H1 (cell line): Measurements from ENCODE around the gene KRTAP20-4. TPM values are rescaled to one million over a fixed set of nuclear protein-coding genes. Genes with fewer than 3 reads are reported as not detected.

ENCODE experiments used
- CTCF ChIA-PET: fragments of 300-600 bp; sonication (Branson Sonifier 250); formaldehyde crosslinking; loops from one replicate; lab custom pipeline; 2021; ENCODE audit not compliant: partially characterized antibody; lab: Charles Lee
- POLR2A ChIA-PET: fragments of 300-600 bp; sonication (Branson Sonifier 250); formaldehyde crosslinking; loops from one replicate; lab custom pipeline; 2021; ENCODE audit warnings: inconsistent platforms; ENCODE audit not compliant: partially characterized antibody; lab: Charles Lee
- DNase-seq, 2 experiments: peaks; one replicate each; pipeline versions ENCODE4 v3.0.0 to v3.0.0-alpha.2; 2010 to 2022; ENCODE audit warnings: low spot score in 2 of 2, low read depth in 1 of 2, mixed read lengths in 1 of 2
- FAIRE-seq: peaks from 2 replicates; lab custom pipeline; 2011; peaks lifted over from hg19 to GRCh38; lab: Jason Lieb, UNC
- H2AFZ ChIP-seq: 2 replicates; pipeline ENCODE4 v1.8.1; 2012; ENCODE audit warnings: low read length, inconsistent platforms
- H2AK5ac ChIP-seq: 2 replicates; pipeline ENCODE4 v1.6.1; 2013; ENCODE audit warnings: low read depth, low read length
- H2BK120ac ChIP-seq: replicated peaks from 2 replicates; pipeline ENCODE3; 2013; ENCODE audit warnings: low read depth, low read length, inconsistent platforms
- H2BK12ac ChIP-seq: 2 replicates; pipeline ENCODE4 v1.6.1; 2013; ENCODE audit warnings: low read depth, low read length
- H2BK15ac ChIP-seq: 2 replicates; pipeline ENCODE4 v1.6.1; 2013; ENCODE audit warnings: low read length
- H2BK20ac ChIP-seq: 2 replicates; pipeline ENCODE4 v1.6.1; 2013; ENCODE audit warnings: low read length
- H2BK5ac ChIP-seq: 2 replicates; pipeline ENCODE4 v1.6.1; 2013; ENCODE audit warnings: low read depth, low read length
- H3K14ac ChIP-seq: 2 replicates; pipeline ENCODE4 v1.6.1; 2013; ENCODE audit warnings: inconsistent platforms; ENCODE audit not compliant: insufficient read length
- H3K18ac ChIP-seq: 2 replicates; pipeline ENCODE4 v1.6.1; 2013; ENCODE audit warnings: low read length; ENCODE audit errors: extremely low read depth
- H3K23ac ChIP-seq: 2 replicates; pipeline ENCODE4 v1.6.1; 2013; ENCODE audit warnings: inconsistent platforms; ENCODE audit not compliant: insufficient read length
- H3K23me2 ChIP-seq: 2 replicates; pipeline ENCODE4 v1.6.1; 2013; ENCODE audit warnings: low read depth, low read length
- H3K27ac ChIP-seq: 2 replicates; pipeline ENCODE4 v1.6.1; 2011; ENCODE audit warnings: low read depth, low read length, inconsistent platforms
- H3K27me3 ChIP-seq, 4 experiments: replicated peaks in 1 of 4; 1 replicate in 1 of 4; 2 replicates in 3 of 4; pipeline versions ENCODE4 v1.6.1 to v1.8.1; 2011 to 2013; ENCODE audit warnings: low read length in 3 of 4, mild to moderate bottlenecking in 3 of 4, inconsistent platforms in 2 of 4, mixed read lengths in 2 of 4, moderate library complexity in 1 of 4; ENCODE audit not compliant: control insufficient read depth in 3 of 4, insufficient read depth in 3 of 4; ENCODE audit errors: extremely low read depth in 1 of 4
- H3K36me3 ChIP-seq, 4 experiments: 2 replicates each; pipeline versions ENCODE4 v1.6.1 to v1.8.1; 2011 to 2013; ENCODE audit warnings: mild to moderate bottlenecking in 4 of 4, low read length in 3 of 4, moderate library complexity in 2 of 4, control low read depth in 1 of 4, inconsistent platforms in 1 of 4; ENCODE audit not compliant: insufficient read depth in 4 of 4, control insufficient read depth in 2 of 4
- H3K4ac ChIP-seq: replicated peaks from 2 replicates; pipeline ENCODE3; 2013; ENCODE audit warnings: low read length, low read depth, mixed read lengths, inconsistent platforms; ENCODE audit not compliant: insufficient read length
- H3K4me1 ChIP-seq, 4 experiments: replicated peaks in 1 of 4; 1 replicate in 1 of 4; 2 replicates in 3 of 4; pipeline versions ENCODE4 v1.6.1 to v1.8.1; 2011 to 2013; ENCODE audit warnings: low read length in 3 of 4, inconsistent platforms in 2 of 4, mixed read lengths in 1 of 4; ENCODE audit not compliant: insufficient read depth in 4 of 4, control insufficient read depth in 3 of 4
- H3K4me2 ChIP-seq, 2 experiments: 2 replicates each; pipeline versions ENCODE4 v1.6.1 to v1.8.1; 2011 to 2013; ENCODE audit warnings: low read depth in 2 of 2, low read length in 2 of 2, control low read depth in 1 of 2, inconsistent platforms in 1 of 2, mild to moderate bottlenecking in 1 of 2; ENCODE audit not compliant: insufficient read depth in 1 of 2
- H3K4me3 ChIP-seq, 4 experiments: fragments of 200-600, 300-600 bp in 1 of 4; sonication (generic), shearing (Covaris generic), sonication (Bioruptor Twin) in 1 of 4; 2 replicates each; pipeline versions ENCODE4 v1.5.1 to v1.8.1; 2011 to 2016; ENCODE audit warnings: low read length in 4 of 4, low read depth in 3 of 4, control low read depth in 2 of 4, inconsistent platforms in 2 of 4, mild to moderate bottlenecking in 2 of 4, mixed read lengths in 1 of 4, moderate library complexity in 1 of 4; ENCODE audit not compliant: insufficient read depth in 2 of 4; ENCODE audit errors: extremely low read depth in 1 of 4
- H3K56ac ChIP-seq: replicated peaks from 2 replicates; pipeline ENCODE3; 2013; ENCODE audit warnings: low read depth, mild to moderate bottlenecking, mixed read lengths, low read length, inconsistent platforms; ENCODE audit not compliant: insufficient read length
- H3K79me1 ChIP-seq: 2 replicates; pipeline ENCODE4 v1.6.1; 2013; ENCODE audit warnings: low read depth, low read length, control low read depth
- H3K79me2 ChIP-seq, 2 experiments: 2 replicates each; pipeline versions ENCODE4 v1.6.1 to v1.8.1; 2012 to 2013; ENCODE audit warnings: low read length in 2 of 2, mild to moderate bottlenecking in 2 of 2, inconsistent platforms in 1 of 2; ENCODE audit not compliant: insufficient read depth in 2 of 2, control insufficient read depth in 1 of 2
- H3K9ac ChIP-seq, 4 experiments: replicated peaks in 1 of 4; 1 replicate in 1 of 4; 2 replicates in 3 of 4; pipeline versions ENCODE4 v1.6.1 to v1.8.1; 2011 to 2013; ENCODE audit warnings: low read depth in 3 of 4, low read length in 3 of 4, control low read depth in 2 of 4, mild to moderate bottlenecking in 2 of 4, moderate library complexity in 2 of 4, inconsistent platforms in 1 of 4; ENCODE audit errors: extremely low read depth in 1 of 4
- H3K9me3 ChIP-seq, 2 experiments: 2 replicates each; pipeline versions ENCODE4 v1.6.1 to v1.8.1; 2012 to 2013; ENCODE audit warnings: mild to moderate bottlenecking in 2 of 2, moderate library complexity in 2 of 2, control low read depth in 1 of 2, inconsistent platforms in 1 of 2, low read depth in 1 of 2, low read length in 1 of 2, mixed read lengths in 1 of 2; ENCODE audit not compliant: insufficient read depth in 2 of 2
- H4K20me1 ChIP-seq, 2 experiments: replicated peaks in 1 of 2; 2 replicates each; pipeline versions ENCODE3 to v1.8.1; 2011 to 2013; ENCODE audit warnings: inconsistent platforms in 2 of 2, low read length in 2 of 2, mild to moderate bottlenecking in 1 of 2; ENCODE audit not compliant: insufficient read depth in 2 of 2, control insufficient read depth in 1 of 2
- H4K5ac ChIP-seq: 2 replicates; pipeline ENCODE4 v1.6.1; 2013; ENCODE audit warnings: low read length, low read depth, mixed read lengths, inconsistent platforms; ENCODE audit not compliant: insufficient read length
- H4K8ac ChIP-seq: 2 replicates; pipeline ENCODE4 v1.8.0; 2013; ENCODE audit warnings: mild to moderate bottlenecking, moderate library complexity, low read length, inconsistent platforms; ENCODE audit not compliant: insufficient read depth; ENCODE audit errors: extremely low read depth
- H4K91ac ChIP-seq: replicated peaks from 2 replicates; pipeline ENCODE3; 2013; ENCODE audit warnings: low read length, mixed read lengths, inconsistent platforms; ENCODE audit not compliant: insufficient read length
- GABPA ChIP-seq: IDR thresholded peaks from 2 replicates; pipeline ENCODE4 v1.6.1; 2011; ENCODE audit warnings: mild to moderate bottlenecking, low read length, moderate library complexity, borderline replicate concordance; ENCODE audit not compliant: insufficient read depth
- POLR2A ChIP-seq, 2 experiments: IDR thresholded peaks; 1 replicate in 1 of 2; 2 replicates in 1 of 2; pipeline ENCODE4 v1.6.1; 2011; ENCODE audit warnings: low read depth in 2 of 2, low read length in 2 of 2, mild to moderate bottlenecking in 2 of 2; ENCODE audit errors: control extremely low read depth in 1 of 2
- RAD21 ChIP-seq, 2 experiments: IDR thresholded peaks in 1 of 2; conservative IDR thresholded peaks in 1 of 2; 2 replicates each; pipeline ENCODE4 v1.6.1; 2011; ENCODE audit warnings: low read depth in 2 of 2, low read length in 2 of 2, improper control_type of control experiment in 1 of 2, inconsistent platforms in 1 of 2, mild to moderate bottlenecking in 1 of 2, moderate library complexity in 1 of 2
- RXRA ChIP-seq: IDR thresholded peaks from 2 replicates; pipeline ENCODE4 v1.6.1; 2011; ENCODE audit warnings: low read depth, mild to moderate bottlenecking, low read length, moderate library complexity; ENCODE audit not compliant: insufficient read depth
- SUZ12 ChIP-seq: fragments of 200-600 bp; sonication (generic); IDR thresholded peaks from 2 replicates; pipeline ENCODE4 v1.6.1; 2012; ENCODE audit warnings: mild to moderate bottlenecking, inconsistent platforms, low read length, moderate library complexity, mixed read lengths
- WGBS, 2 experiments: shearing (Covaris generic) in 1 of 2; methylation state at CpG; one replicate each; pipeline versions ENCODE4 v1.1.6 to v1.1.7; 2013 to 2015; ENCODE audit warnings: low lambda C conversion rate in 2 of 2, mixed read lengths in 2 of 2, inconsistent platforms in 1 of 2, low coverage in 1 of 2, missing lambda C conversion rate in 1 of 2; ENCODE audit not compliant: insufficient replicate concordance in 2 of 2, insufficient coverage in 1 of 2, insufficient read length in 1 of 2; ENCODE audit errors: extremely low coverage in 1 of 2, missing lambda C conversion rate in 1 of 2; 5-methylcytosine and 5-hydroxymethylcytosine counted together
- polyA plus RNA-seq, 7 experiments: library from polyadenylated mRNA; depleted of rRNA in 3 of 7; stranded (reverse) in 5 of 7; unstranded in 2 of 7; fragments of >200 nt in 5 of 7; fragments of 200-250 nt in 2 of 7; gene quantifications; 1 replicate in 5 of 7; 2 replicates in 1 of 7; 4 replicates in 1 of 7; pipeline versions ENCODE4 v1.2.1 to v1.2.3, GENCODE V29; 2011 to 2013; ENCODE audit warnings: missing spikeins in 2 of 7, mixed read lengths in 2 of 7
- total RNA-seq: library from RNA; stranded (reverse); fragmentation: NEBNext Ultra II Directional; extraction: Animal tissue kit (Norgen Biotek cat#: 25700); gene quantifications from 2 replicates; pipeline ENCODE4 v1.2.1, GENCODE V29; 2021
- TF ChIP-seq, protein P1 (sequence below): IDR thresholded peaks from 2 replicates; pipeline ENCODE4 v1.6.1; 2011; ENCODE audit warnings: low read length, improper control_type of control experiment
- TF ChIP-seq, protein P2 (sequence below), 3 experiments: IDR thresholded peaks; 1 replicate in 2 of 3; 2 replicates in 1 of 3; pipeline versions ENCODE4 v1.5.1 to v1.6.1; 2011; ENCODE audit warnings: low read length in 3 of 3, mild to moderate bottlenecking in 3 of 3, inconsistent platforms in 2 of 3, low read depth in 1 of 3, moderate library complexity in 1 of 3; ENCODE audit not compliant: insufficient read depth in 1 of 3; ENCODE audit errors: control extremely low read depth in 1 of 3

The KRTAP20-4 gene
- total and polyA plus RNA-seq, 2 of the 8 experiments (the other 6 are each of a cell fraction or from before 2014, with no cell fraction given), result not detected

DNA sequence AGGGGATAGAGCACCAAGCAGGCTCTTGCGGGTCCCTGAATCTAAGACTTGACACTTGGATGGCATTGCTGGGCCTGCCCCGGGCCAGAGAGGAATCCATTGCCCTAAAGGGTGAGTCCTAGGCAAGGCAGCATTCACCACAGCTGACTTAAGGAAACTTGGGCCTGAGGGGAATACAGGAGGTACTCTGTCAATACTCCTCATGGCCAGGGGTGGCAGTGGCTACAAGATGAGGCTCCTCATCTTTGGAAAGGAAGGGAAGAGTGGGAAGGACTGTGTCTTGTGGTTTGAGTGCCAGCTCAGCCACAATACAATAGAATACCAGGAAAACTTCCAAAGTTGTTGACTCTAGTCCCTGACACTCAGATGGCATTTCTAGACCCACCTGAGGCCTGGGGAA lies 14.5 kb upstream of the KRTAP20-4 start:
- Histone ChIP-seq H3K4ac (no peak overlapping the region), H2AK5ac (no peak overlapping the region), H3K4me3 (no peak overlapping the region), H3K4me2 (no peak overlapping the region), H4K20me1 (no peaks in the 10 kb centered on the region), H3K79me1 (no peaks in the 10 kb centered on the region), H2BK120ac (no peak overlapping the region), H3K18ac (no peak overlapping the region), H3K79me2 (no peaks in the 10 kb centered on the region), H4K91ac (no peak overlapping the region), H2BK5ac (no peak overlapping the region), H3K23me2 (no peaks in the 10 kb centered on the region; the same call in 1 of the 2 replicates), H4K8ac (no peak overlapping the region), H2AFZ (0 out of 2 replicates have a peak overlapping the region, but pooled peaks have one; percentile 51), H3K9ac (no peak overlapping the region), H3K56ac (no peak overlapping the region), H3K14ac (no peak overlapping the region), H2BK12ac (no peak overlapping the region), H3K27ac (no peak overlapping the region), H3K23ac (no peak overlapping the region), H3K36me3 (no peaks in the 10 kb centered on the region), H2BK15ac (no peak overlapping the region), H3K27me3 (no peaks in the 10 kb centered on the region), H4K5ac (no peak overlapping the region), H3K4me1 (no peaks in the 10 kb centered on the region), H3K9me3 (no peaks in the 10 kb centered on the region), H2BK20ac (no peak overlapping the region)
- no peak for DNase-seq
- 93% methylated on average over 2 of the region's 2 CpGs; no CpG with 5 or more reads in 1 of the 2 experiments for WGBS, 2 experiments
- FAIRE-seq, result peak; percentile 58
- ChIA-PET POLR2A (interaction anchor here (0.7 kb wide), 1 partner anchor 1043 kb away, joined by 3 read pairs; no protein-coding TSS in a partner anchor), CTCF (interaction anchor here (0.6 to 1.9 kb wide), 3 partner anchors 10 to 158 kb away, joined by 3 to 5 read pairs (median 4); partner anchors contain the start of gene KRTAP20-1)
- TF ChIP-seq POLR2A (IDR thresholded peaks at IDR 0.05; ENCODE audit: control extremely low read depth in 1 of 2, low read depth in 2 of 2, low read length in 2 of 2), result no peak
- TF ChIP-seq, protein P1, sequence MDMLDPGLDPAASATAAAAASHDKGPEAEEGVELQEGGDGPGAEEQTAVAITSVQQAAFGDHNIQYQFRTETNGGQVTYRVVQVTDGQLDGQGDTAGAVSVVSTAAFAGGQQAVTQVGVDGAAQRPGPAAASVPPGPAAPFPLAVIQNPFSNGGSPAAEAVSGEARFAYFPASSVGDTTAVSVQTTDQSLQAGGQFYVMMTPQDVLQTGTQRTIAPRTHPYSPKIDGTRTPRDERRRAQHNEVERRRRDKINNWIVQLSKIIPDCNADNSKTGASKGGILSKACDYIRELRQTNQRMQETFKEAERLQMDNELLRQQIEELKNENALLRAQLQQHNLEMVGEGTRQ, result no peak
- no peak for TF ChIP-seq SUZ12
- TF ChIP-seq RXRA, result no peak
- TF ChIP-seq, protein P2, sequence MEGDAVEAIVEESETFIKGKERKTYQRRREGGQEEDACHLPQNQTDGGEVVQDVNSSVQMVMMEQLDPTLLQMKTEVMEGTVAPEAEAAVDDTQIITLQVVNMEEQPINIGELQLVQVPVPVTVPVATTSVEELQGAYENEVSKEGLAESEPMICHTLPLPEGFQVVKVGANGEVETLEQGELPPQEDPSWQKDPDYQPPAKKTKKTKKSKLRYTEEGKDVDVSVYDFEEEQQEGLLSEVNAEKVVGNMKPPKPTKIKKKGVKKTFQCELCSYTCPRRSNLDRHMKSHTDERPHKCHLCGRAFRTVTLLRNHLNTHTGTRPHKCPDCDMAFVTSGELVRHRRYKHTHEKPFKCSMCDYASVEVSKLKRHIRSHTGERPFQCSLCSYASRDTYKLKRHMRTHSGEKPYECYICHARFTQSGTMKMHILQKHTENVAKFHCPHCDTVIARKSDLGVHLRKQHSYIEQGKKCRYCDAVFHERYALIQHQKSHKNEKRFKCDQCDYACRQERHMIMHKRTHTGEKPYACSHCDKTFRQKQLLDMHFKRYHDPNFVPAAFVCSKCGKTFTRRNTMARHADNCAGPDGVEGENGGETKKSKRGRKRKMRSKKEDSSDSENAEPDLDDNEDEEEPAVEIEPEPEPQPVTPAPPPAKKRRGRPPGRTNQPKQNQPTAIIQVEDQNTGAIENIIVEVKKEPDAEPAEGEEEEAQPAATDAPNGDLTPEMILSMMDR (IDR thresholded peaks at IDR 0.05; ENCODE audit: control extremely low read depth in 1 of 3, insufficient read depth in 1 of 3, low read depth in 1 of 3, low read length in 3 of 3), result peak in 1 of 3 experiments; percentile 52; a peak in 1 of 4 replicates
- TF ChIP-seq RAD21 (IDR thresholded peaks at IDR 0.05 in 1 of 2, conservative IDR thresholded peaks at IDR 0.05 in 1 of 2; ENCODE audit: low read depth in 2 of 2, low read length in 2 of 2), result peak; percentile 14 to 21; a peak in 3 of 4 replicates
- TF ChIP-seq GABPA, result no peak
